Stimulated activated CD8-positive, alpha-beta memory T cell treated with anti-CD3 and anti-CD28 coated beads, Interleukin-7, amount 100 ng/mL, for 24 hours (primary cell): ENCODE measurements around the gene TMEM270.
"Not testable (repeated sequence)": the region's sequence is repeated elsewhere in the genome, so short reads cannot be mapped to it uniquely, and the experiment has no call there.

Source experiments
- DNase-seq: peaks from one replicate; pipeline ENCODE4 v3.0.0-alpha.2; 2020; ENCODE audit warnings: low read depth

Gene TMEM270

GRCh38 chr7:73861305-73861704, 346 bp downstream of the TMEM270 start:
- DNase-seq = no peak

- DNase-seq = no peak
Observed at GRCh38 chr7:73864981-73865711, 4.2 kb downstream of the TMEM270 start.

- no peak for DNase-seq
Observed at GRCh38 chr7:73865738-73866445, 4.9 kb downstream of the TMEM270 start.

GRCh38 chr7:73866446-73866767, 5.4 kb downstream of the TMEM270 start:
- DNase-seq = no peak

- no peak for DNase-seq
Observed at GRCh38 chr7:73869011-73869798, 8.2 kb downstream of the TMEM270 start.

- DNase-seq = no peak
Observed at GRCh38 chr7:73870041-73870492, 9.1 kb downstream of the TMEM270 start.

- no peak for DNase-seq
Observed at GRCh38 chr7:73871163-73872011, 10.4 kb downstream of the TMEM270 start.

GRCh38 chr7:73872056-73872908, 11.3 kb downstream of the TMEM270 start:
- no peak for DNase-seq

- no peak for DNase-seq
Observed at GRCh38 chr7:73876361-73876760, 15.4 kb downstream of the TMEM270 start.

GRCh38 chr7:73876973-73877372, 16.0 kb downstream of the TMEM270 start:
- DNase-seq = no peak

- no peak for DNase-seq
Observed at GRCh38 chr7:73879977-73880681, 19.2 kb downstream of the TMEM270 start.

- DNase-seq = no peak
Observed at GRCh38 chr7:73880755-73881328, 19.9 kb downstream of the TMEM270 start.

- no peak for DNase-seq
Observed at GRCh38 chr7:73881352-73882046, 20.5 kb downstream of the TMEM270 start.

GRCh38 chr7:73882047-73882402, 21.1 kb downstream of the TMEM270 start:
- no peak for DNase-seq

GRCh38 chr7:73884867-73885422, 24.0 kb downstream of the TMEM270 start:
- DNase-seq = not testable (repeated sequence)

- DNase-seq = no peak
Observed at GRCh38 chr7:73885433-73885974, 24.5 kb downstream of the TMEM270 start.

GRCh38 chr7:73885975-73886798, 25.2 kb downstream of the TMEM270 start:
- DNase-seq = no peak

- no peak for DNase-seq
Observed at GRCh38 chr7:73887762-73888161, 26.8 kb downstream of the TMEM270 start.
